GM18507 (cell line): ENCODE measurements around the gene MCC.

ENCODE experiments used
- DNase-seq: peaks from one replicate; pipeline ENCODE4 v3.0.0; 2011; ENCODE audit warnings: low read depth; ENCODE audit not compliant: insufficient read length; ENCODE audit errors: extremely low spot score
- FAIRE-seq: peaks from 2 replicates; lab custom pipeline; 2011; peaks lifted over from hg19 to GRCh38; lab: Jason Lieb, UNC

The MCC gene

GRCh38 chr5:113117543-113118115, 370.6 kb downstream of the MCC start:
- no peak for DNase-seq
- no peak for FAIRE-seq

GRCh38 chr5:113115956-113116355, 372.3 kb downstream of the MCC start:
- FAIRE-seq: no peak
- no peak for DNase-seq

DNA sequence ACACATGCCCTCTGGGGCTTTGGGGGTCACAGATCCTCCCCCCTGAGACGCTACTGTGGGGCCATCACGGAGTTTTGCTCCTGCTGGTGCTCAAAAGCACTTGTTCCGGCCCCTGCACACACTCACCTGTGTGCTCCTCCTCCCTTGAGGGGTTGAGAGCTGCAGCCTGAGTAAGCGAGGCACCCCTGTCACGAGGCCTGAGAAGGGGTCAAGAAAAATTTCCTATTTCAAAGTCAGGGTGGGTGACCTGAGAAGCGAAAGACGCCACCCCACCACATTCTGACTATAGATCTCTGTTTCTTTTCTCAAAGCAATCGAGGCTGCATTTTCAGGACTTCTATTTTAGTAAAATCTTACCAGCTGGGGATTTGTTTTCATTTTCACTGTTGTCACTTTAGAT, 373.2 kb downstream of the MCC start:
- no peak for DNase-seq
- FAIRE-seq: peak; percentile 21

DNA sequence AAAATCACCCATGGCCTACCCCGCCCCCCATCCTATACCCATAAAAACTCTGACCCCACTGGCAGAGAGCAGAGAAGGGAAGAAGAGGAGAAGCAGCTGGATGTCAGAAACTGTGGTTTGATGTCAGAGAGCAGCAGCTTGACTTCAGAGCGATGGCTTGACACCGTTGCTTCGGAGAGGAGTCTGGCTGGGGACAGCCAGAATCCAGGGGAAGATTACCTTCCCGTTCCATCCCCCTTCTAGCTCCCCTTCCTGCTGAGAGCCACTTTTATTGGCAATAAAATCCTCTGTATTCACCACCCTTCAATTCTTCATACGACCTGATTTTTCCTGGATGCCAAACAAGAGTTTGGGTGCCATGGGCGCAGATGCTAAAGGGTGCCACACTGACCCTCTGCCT, 373.7 kb downstream of the MCC start:
- FAIRE-seq: no peak
- DNase-seq: no peak

GRCh38 chr5:113112435-113112834, 375.8 kb downstream of the MCC start:
- no peak for DNase-seq
- FAIRE-seq: no peak

DNA sequence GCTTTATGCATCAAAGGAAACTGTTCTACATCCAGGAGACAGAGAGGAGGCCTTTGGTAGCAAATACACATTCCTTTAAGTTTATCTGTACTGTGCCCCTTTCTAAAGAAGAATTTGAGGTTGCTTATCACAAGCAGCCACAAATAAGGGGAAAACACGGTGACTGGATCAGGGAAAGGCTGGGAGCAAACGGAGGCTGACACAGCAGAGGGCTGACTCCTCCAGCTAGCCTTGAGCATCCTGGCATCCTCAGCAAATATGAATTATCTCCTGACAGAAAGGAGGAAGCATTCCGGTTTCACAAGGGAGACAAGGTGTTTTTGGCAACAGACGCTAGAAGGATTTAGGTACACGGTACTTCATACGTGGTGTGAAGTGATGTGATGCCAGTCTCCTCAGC, 378.1 kb downstream of the MCC start:
- FAIRE-seq: no peak
- DNase-seq: no peak

GRCh38 chr5:113109344-113109743, 378.9 kb downstream of the MCC start:
- FAIRE-seq (no peak), DNase-seq (no peak)

GRCh38 chr5:113108485-113108884, 379.8 kb downstream of the MCC start:
- FAIRE-seq (no peak), DNase-seq (no peak)

DNA sequence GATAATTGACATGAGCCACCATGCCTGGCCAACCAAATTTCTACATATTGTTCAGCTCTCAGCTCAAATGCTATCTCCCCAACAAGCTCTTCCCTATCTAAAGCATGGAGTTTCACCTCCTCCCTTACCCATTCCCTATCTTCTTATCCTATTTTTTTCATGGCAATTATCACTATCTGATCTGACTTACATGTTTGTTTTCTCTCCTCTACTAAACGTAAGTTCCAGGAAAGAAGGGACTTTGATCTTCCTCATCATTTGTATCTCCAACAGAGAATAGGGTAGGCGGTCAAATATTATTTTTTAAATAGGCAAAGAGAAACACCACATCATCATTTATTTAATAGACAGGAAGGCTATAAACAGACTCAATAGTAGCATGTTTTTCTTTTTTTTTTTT, 381.4 kb downstream of the MCC start:
- FAIRE-seq (no peak), DNase-seq (no peak)

DNA sequence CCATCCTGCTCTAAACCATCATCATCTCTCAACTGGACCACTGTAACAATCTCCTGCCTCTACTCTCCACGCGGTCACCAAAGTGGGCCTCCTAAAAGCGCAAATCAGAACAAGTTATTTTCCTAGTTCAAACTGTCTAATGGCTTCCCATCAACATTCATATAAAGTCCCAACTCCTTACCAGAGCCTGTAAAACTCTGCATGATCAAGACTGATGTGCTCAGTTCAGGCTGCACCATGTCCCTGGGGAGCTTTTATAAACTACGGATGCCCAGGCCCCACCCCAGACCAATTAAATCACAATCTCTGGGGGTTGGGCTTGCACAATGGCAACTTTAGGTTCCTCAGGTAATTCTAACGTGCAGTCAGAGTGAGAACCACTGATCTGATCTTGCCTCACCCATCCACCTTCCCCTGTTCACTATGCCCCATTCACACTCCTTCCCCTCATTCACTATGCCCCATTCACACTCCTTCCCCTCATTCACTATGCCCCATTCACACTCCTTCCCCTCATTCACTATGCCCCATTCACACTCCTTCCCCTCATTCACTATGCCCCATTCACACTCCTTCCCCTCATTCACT, 382.5 kb downstream of the MCC start:
- DNase-seq (no peak), FAIRE-seq (no peak)

DNA sequence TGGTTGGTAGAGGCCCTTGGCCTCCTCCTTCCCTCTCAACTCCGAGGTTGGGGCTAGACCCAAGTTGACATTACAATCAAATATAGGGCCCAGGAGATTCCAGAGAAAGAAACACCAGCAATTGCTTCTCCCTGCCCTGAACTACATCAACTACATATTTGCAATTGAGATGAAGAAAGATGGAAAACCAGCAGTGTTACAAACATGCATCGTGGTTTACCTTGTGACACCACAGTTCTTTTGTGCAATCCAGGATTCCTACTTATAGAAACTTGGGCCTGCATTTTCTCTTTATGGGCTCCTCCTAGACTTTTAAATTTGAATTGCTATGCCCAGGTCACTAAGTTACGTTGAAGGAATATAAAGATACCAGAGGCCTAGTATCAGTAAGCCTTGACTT, 384.9 kb downstream of the MCC start:
- no peak for DNase-seq
- no peak for FAIRE-seq

GRCh38 chr5:113102121-113102531, 386.1 kb downstream of the MCC start:
- FAIRE-seq: no peak

DNA sequence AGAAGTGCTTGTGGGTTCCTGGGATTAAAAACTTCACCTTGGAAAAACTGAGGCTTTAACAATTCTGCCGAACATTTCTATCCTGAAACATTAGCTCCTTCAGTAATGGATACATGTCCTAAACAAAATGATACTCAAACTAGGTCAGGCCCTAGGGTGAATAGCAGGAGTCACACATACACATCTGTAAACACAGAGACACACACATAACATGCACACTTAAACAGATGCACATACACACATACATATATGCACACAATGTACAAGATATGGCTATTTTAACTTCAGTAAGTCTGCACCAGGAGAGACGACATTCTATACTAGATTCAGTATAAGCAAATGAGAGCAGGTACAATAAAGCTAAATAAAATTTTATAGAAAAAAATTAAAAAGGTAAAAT, 387.3 kb downstream of the MCC start:
- no peak for FAIRE-seq

More at GRCh38 chr5:113102121-113102531, 386.1 kb downstream of the MCC start:
- DNase-seq: no peak

GRCh38 chr5:113099822-113100221, 388.4 kb downstream of the MCC start:
- no peak for FAIRE-seq
- no peak for DNase-seq

More for the DNA sequence above, 387.3 kb downstream of the MCC start:
- DNase-seq: no peak

- no peak for FAIRE-seq
Observed at GRCh38 chr5:113098378-113098777, 389.9 kb downstream of the MCC start.

DNA sequence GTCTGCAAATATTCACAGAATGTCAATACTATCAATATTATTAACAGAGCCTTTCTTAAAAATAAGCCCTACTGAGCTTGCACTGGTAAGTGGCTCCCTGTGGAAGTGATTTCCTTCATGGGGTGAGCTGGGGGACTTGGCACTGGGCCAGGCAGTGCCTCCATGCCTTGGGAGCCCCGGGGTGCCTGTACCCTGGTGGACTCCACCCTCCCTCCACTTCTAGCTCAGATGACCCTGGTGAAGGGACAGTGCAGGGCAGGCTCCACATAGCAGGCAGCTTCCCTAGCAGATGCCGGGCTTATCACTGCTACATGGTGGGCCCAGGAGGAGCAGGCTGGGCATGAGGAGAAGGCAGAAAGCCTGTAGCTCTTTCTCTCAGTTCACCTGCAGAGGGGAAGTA, 392.4 kb downstream of the MCC start:
- no peak for DNase-seq
- no peak for FAIRE-seq

More at GRCh38 chr5:113098378-113098777, 389.9 kb downstream of the MCC start:
- no peak for DNase-seq

DNA sequence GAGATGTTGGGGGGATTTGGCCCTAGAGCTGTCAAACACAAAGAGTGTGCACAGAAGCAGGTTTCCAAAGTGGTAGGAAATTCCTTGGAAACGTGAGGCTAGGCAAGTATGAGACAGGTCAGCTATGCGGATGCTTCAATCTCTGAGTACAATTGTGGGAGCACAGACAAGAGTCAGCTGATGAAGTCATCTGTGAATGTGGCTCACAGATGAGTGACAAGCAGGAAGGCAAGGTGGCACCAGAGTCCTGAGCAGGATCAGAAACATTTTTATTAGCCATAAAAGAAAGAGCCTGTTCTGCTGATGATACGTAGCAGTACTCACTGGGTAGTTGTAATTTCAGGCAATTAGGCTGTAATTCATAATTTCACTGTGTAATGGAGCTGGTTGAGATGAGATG, 394.7 kb downstream of the MCC start:
- FAIRE-seq (no peak), DNase-seq (no peak)

DNA sequence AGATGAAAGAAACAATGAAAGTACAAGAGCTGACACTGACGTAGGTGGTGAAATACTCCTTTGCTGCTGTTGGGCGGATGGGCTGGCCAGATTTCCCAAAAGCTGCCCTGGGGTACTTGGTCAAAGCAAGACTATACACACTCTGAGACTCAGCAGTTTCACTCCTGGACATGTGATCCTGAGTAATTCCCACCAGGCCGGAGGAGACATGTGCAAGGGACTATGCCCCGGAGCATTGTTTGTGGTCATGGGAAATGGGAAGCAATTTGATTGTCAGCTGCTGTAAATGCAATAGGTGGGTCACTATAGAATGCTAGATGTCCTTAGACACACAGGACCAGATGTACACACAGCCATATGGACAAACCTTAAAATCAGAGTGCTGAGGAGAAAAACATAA, 395.6 kb downstream of the MCC start:
- no peak for FAIRE-seq
- DNase-seq: no peak

- no peak for FAIRE-seq
Observed at GRCh38 chr5:113091622-113092021, 396.6 kb downstream of the MCC start.

DNA sequence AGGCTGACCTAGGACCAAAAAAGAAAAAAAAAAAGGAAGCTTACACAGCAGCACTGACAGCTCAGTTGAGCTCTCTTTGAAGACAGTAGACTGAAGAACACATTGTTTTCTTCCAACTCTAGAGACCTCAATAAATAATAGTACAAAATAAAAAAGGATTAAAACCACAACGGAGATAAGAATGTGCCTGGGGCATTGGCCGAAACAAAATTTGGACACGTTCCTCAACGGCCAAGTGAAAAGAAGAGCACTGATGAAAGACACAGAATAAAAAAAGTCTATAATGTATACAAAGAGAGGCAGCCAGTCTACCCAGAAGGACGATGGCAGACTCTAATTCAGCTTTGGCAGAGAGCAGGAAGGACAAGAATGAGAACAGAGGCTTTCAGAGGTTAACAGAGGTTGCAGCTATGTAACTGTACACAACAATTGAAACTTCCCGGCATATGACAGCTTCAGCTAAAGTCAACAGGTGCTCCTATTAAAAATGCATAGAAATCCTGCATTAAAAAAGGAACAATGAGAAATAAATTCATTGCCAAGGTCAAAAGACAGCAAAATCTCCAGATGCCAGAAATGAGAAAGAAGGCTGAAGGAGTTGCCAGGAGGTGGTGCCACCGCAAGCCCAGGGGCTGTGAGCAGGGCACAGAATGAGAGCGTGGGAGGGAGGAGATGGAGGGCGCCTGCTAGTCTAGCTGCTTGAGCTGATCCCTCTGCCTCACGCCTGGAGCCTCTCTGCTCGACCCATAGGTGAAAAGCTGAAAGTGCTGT, 397.7 kb downstream of the MCC start:
- FAIRE-seq: no peak

More at GRCh38 chr5:113091622-113092021, 396.6 kb downstream of the MCC start:
- DNase-seq: no peak

More for the DNA sequence above, 397.7 kb downstream of the MCC start:
- DNase-seq: no peak
